Airway epithelial cell (primary cell): Measurements from ENCODE around the gene SLC2A6. TPM values are rescaled to one million over a fixed set of nuclear protein-coding genes. Genes with fewer than 3 reads are reported as not detected.

ENCODE experiments used
- total RNA-seq: library from RNA; depleted of rRNA; stranded (reverse); fragments of >200 nt; gene quantifications from 2 replicates; pipeline ENCODE4 v1.2.3, GENCODE V29; 2015

Gene SLC2A6, protein sequence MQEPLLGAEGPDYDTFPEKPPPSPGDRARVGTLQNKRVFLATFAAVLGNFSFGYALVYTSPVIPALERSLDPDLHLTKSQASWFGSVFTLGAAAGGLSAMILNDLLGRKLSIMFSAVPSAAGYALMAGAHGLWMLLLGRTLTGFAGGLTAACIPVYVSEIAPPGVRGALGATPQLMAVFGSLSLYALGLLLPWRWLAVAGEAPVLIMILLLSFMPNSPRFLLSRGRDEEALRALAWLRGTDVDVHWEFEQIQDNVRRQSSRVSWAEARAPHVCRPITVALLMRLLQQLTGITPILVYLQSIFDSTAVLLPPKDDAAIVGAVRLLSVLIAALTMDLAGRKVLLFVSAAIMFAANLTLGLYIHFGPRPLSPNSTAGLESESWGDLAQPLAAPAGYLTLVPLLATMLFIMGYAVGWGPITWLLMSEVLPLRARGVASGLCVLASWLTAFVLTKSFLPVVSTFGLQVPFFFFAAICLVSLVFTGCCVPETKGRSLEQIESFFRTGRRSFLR
- total RNA-seq: 15.5 and 19.6 TPM in 2 replicates

DNA sequence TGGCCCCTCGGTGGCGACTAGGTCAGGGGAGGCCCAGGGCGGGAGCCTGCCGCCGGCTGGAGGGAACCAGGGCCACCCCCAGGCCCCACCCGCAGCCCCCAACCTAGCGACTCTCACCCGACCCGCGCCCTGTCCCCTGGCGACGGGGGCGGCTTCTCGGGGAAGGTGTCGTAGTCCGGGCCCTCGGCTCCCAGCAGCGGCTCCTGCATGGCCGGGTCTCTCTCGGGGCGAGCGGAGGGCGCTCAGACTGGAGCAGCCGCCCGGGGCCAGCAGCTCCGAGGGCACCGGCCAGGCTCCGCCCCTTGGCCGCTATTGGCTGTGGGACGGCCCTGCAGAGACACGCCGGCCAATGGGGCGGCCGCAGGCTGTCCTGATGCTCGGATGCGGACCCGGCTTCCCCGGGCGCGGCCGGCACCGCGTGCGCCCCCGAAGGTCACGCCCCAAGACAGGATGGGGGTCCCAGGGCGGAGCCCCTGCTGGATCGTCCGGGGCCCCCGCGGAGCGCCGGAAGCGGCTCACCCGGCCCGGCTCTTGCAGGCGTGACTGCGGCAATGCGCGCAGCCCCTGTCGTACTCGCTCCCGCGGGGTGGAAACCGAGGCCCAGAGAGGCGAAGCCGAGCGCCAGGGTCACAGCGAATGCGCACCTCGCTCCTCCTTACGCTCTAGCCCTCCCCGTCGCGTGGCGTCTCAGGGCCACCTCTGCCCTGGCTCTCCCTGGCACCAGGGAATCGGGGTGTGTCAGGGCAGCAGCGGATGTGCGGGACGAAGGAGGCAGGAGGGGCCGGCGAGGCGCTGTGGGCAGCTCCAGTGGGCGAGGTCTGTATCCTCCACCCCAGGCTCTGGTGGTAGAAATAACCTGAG, at the start of gene SLC2A6:
SLC2A6 (minus strand) TSS at position 249 of the 861 bp plus-strand sequence; CDS start at position 209, 40 bp downstream.

DNA sequence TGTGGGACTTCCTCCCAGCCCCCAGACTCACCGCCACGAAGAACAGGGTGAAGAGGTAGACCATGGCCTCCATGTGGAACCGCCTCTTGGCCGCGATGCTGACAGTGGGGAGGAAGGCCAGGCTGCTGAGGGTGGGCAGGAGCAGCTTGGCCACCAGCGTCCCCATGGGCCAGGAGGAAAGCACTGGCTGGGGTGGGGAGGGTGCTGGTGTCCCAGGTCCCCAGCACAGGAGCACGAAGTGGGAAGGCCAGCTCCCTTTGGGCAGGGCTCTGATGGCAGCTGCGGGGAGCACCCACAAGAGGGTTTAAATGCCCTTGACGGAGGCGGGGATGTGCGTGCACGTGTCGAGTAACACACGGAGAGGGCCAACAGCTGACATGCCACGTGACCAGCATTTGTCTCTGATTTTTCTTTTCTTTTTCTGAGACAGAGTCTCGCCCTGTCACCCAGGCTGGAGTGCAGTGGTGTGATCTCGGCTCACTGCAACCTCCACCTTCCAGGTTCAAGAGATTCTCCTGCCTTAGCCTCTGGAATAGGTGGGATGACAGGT, 45.9 kb upstream of the SLC2A6 start, which contains the start of gene MYMK:
MYMK (minus strand) TSS at position 281 of the 550 bp plus-strand sequence; CDS start at position 166, 115 bp downstream.

DNA sequence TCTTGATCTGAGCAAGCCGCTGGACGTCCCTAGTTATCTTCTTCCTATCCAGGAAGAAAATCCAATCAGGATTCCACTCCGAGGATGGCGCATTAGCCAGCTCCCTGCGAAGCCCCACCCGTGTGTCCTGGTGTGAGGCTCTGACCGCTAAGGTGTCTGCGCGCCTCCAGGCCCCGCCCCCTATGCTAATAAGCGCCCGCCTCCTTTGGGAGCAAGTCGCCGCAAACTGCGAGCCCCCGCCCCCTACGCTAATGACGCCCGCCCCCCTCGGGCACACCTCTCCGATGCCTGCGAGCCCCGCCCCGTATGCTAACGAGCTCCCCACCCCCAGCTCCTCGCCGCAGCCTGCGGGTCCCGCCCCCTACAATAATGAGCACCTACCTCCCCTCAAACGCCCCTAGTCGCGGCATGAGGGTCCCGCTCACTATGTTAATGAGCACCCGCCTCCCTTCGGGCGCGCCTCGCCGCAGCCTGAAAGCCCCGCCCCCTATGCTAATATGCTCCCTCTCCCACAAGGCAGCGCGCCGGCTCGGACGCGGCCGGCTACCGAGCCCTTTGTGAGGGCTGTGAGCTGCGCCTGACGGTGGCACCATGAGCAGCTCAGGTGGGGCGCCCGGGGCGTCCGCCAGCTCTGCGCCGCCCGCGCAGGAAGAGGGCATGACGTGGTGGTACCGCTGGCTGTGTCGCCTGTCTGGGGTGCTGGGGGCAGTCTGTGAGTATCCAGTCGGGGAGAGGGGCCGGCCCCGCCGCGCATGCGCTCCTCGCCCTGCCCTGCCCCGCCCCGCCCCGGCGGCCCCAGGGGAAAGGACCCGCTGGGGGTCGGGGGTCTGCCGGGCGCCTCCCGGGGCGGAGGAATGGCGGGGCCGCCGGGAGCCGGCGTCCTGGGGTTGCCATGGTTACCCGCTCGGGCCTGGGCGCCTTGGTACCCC, 19.2 kb downstream of the SLC2A6 start, which contains the start of gene CACFD1:
CACFD1 (plus strand) TSS at position 503 of the 929 bp plus-strand sequence; CDS start at position 592, 89 bp downstream.

DNA sequence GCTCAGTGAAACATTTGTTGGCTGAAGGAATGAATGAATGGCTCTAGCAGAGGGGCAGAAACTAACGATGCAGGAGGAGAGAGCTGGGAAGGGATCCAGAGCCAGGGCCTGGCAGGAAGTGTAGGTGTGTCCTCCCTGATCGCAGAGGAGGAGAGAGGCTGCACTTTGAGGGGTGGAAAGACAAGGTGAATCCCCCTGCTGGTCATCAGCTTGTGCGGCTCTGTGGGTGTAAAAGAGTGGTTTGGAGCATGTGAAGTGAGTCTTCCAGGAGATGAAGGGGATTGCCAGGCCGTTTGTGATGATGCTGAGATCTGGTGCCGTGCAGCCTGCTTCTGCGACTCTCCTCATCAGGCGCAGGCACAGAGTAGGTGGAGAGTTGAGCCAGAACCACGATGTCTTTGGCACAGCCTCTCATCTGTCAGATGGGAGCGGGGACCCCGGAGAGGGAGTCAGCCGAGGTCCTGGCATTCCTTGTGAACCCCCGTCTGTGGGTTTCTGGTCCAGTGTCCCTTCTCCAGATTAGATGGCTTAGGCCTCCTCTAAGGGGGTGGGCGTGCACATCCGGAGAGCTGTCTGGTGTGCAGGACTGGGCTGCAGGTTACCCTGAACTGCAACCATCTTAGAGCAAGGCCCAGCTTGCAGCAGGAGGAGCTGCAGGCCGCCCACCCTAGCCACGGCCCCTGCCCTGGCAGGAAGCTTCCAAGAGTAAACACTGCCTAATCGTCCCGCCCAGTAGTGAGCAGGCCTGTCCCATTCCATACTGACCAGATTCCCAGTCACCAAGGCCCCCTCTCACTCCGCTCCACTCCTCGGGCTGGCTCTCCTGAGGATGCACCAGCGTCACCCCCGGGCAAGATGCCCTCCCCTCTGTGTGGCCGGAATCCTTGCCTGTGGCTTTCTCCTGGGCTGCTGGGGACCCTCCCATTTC, 57.0 kb downstream of the SLC2A6 start, which contains the start of gene ADAMTS13:
ADAMTS13 (plus strand) TSS at position 753 of the 928 bp plus-strand sequence; CDS start at position 830, 77 bp downstream.

Other genes with a start within 250 kb of the SLC2A6 start
- 0.42 and 0.71 TPM in 2 replicates for gene ABO, start 203.9 kb downstream of the SLC2A6 start, total RNA-seq
- gene SURF6, start 142.9 kb downstream of the SLC2A6 start, total RNA-seq: 22.1 and 24.1 TPM in 2 replicates
- 18.7 and 22.9 TPM in 2 replicates for gene MED22, start 131.0 kb downstream of the SLC2A6 start, total RNA-seq
- 3,025 and 3,439 TPM in 2 replicates for gene RPL7A, start 130.9 kb downstream of the SLC2A6 start, total RNA-seq
- gene SURF1, start 122.6 kb downstream of the SLC2A6 start, total RNA-seq: 26.6 and 37.2 TPM in 2 replicates
- gene SURF2, start 122.5 kb downstream of the SLC2A6 start, total RNA-seq: 25.5 and 42.5 TPM in 2 replicates
- 148 and 215 TPM in 2 replicates for gene SURF4, start 103.0 kb downstream of the SLC2A6 start, total RNA-seq
- gene STKLD1, start 102.7 kb downstream of the SLC2A6 start, total RNA-seq: 0.79 TPM in 1 of 2 replicates, not detected in the other
- gene REXO4, start 61.1 kb downstream of the SLC2A6 start, total RNA-seq: 26.4 and 29.1 TPM in 2 replicates
- gene ADAMTS13, start 56.7 kb downstream of the SLC2A6 start, total RNA-seq: 0.56 and 1.6 TPM in 2 replicates
- 5.7 and 8.6 TPM in 2 replicates for gene CACFD1, start 19.1 kb downstream of the SLC2A6 start, total RNA-seq
- not detected in 2 replicates for gene MYMK, start 45.9 kb upstream of the SLC2A6 start, total RNA-seq
- gene ADAMTSL2, start 55.6 kb upstream of the SLC2A6 start, total RNA-seq: not detected in 2 replicates
- gene FAM163B, start 130.3 kb upstream of the SLC2A6 start, total RNA-seq: not detected in 2 replicates
- gene DBH, start 157.3 kb upstream of the SLC2A6 start, total RNA-seq: not detected in 2 replicates